HG02943 (cell line): Measurements from ENCODE around the gene DROSHA.
"Not testable (repeated sequence)": the region's sequence is repeated elsewhere in the genome, so short reads cannot be mapped to it uniquely, and the experiment has no call there.

Experiments used
- ATAC-seq: cut with Tn5 transposase; IDR thresholded peaks from one replicate; pipeline ENCODE4 v1.9.1; 2021; ENCODE audit warnings: mild to moderate bottlenecking, low read depth, moderate library complexity; ENCODE audit not compliant: unreplicated experiment

Gene DROSHA

GRCh38 chr5:31531888-31532547 lies at the start of gene DROSHA, which contains the start of gene C5orf22:
Gene DROSHA, minus strand, starts transcription at chr5:31532093. Its CDS starts 3,034 bp downstream, at chr5:31529059.
Gene C5orf22, plus strand, starts transcription at chr5:31532301. Its CDS starts 92 bp downstream, at chr5:31532393.
- ATAC-seq = peak; percentile 94

- no peak for ATAC-seq
These were observed 47.7 kb upstream of the DROSHA start for GRCh38 chr5:31579558-31579957.

- ATAC-seq = no peak
These were observed 45.5 kb upstream of the DROSHA start for GRCh38 chr5:31577438-31577837.

GRCh38 chr5:31574772-31575171 lies 42.9 kb upstream of the DROSHA start:
- no peak for ATAC-seq

- ATAC-seq = no peak
These were observed 41.7 kb upstream of the DROSHA start for GRCh38 chr5:31573494-31574142.

GRCh38 chr5:31569068-31569467 lies 37.2 kb upstream of the DROSHA start:
- no peak for ATAC-seq

- ATAC-seq = no peak
These were observed 36.5 kb upstream of the DROSHA start for GRCh38 chr5:31568302-31568835.

- ATAC-seq = not testable (repeated sequence)
These were observed 34.5 kb upstream of the DROSHA start for GRCh38 chr5:31566362-31566761.

- no peak for ATAC-seq
These were observed 31.3 kb upstream of the DROSHA start for GRCh38 chr5:31563216-31563615.

GRCh38 chr5:31561946-31562345 lies 30.1 kb upstream of the DROSHA start:
- no peak for ATAC-seq

GRCh38 chr5:31559942-31560341 lies 28.0 kb upstream of the DROSHA start:
- ATAC-seq = no peak

- no peak for ATAC-seq
These were observed 24.6 kb upstream of the DROSHA start for GRCh38 chr5:31556461-31556860.

GRCh38 chr5:31554552-31554951 lies 22.7 kb upstream of the DROSHA start:
- ATAC-seq = no peak

GRCh38 chr5:31553863-31554262 lies 22.0 kb upstream of the DROSHA start:
- ATAC-seq = no peak

GRCh38 chr5:31551878-31552277 lies 20.0 kb upstream of the DROSHA start:
- no peak for ATAC-seq

GRCh38 chr5:31549114-31549513 lies 17.2 kb upstream of the DROSHA start:
- ATAC-seq = not testable (repeated sequence)

GRCh38 chr5:31537851-31538250 lies 6.0 kb upstream of the DROSHA start:
- ATAC-seq = no peak

- no peak for ATAC-seq
These were observed 5.5 kb upstream of the DROSHA start for GRCh38 chr5:31537349-31537748.

GRCh38 chr5:31536873-31537272 lies 5.0 kb upstream of the DROSHA start:
- ATAC-seq = no peak

GRCh38 chr5:31534527-31535046 lies 2.7 kb upstream of the DROSHA start:
- ATAC-seq = no peak

- ATAC-seq = peak; percentile 27
These were observed 378 bp downstream of the DROSHA start for GRCh38 chr5:31531543-31531887.
